Hematopoietic multipotent progenitor cell treated with erythropoietin and hydrocortisone succinate and interleukin-3 and kit ligand, for 6 days (in vitro differentiated cells): ENCODE results near the gene FRRS1L.
A peak's percentile ranks its signal among the peaks of the same experiment; 100 is the strongest.

Source experiments
- DNase-seq: peaks from one replicate; pipeline ENCODE4 v3.0.0-alpha.2; 2015

FRRS1L gene, protein sequence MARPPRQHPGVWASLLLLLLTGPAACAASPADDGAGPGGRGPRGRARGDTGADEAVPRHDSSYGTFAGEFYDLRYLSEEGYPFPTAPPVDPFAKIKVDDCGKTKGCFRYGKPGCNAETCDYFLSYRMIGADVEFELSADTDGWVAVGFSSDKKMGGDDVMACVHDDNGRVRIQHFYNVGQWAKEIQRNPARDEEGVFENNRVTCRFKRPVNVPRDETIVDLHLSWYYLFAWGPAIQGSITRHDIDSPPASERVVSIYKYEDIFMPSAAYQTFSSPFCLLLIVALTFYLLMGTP

DNA sequence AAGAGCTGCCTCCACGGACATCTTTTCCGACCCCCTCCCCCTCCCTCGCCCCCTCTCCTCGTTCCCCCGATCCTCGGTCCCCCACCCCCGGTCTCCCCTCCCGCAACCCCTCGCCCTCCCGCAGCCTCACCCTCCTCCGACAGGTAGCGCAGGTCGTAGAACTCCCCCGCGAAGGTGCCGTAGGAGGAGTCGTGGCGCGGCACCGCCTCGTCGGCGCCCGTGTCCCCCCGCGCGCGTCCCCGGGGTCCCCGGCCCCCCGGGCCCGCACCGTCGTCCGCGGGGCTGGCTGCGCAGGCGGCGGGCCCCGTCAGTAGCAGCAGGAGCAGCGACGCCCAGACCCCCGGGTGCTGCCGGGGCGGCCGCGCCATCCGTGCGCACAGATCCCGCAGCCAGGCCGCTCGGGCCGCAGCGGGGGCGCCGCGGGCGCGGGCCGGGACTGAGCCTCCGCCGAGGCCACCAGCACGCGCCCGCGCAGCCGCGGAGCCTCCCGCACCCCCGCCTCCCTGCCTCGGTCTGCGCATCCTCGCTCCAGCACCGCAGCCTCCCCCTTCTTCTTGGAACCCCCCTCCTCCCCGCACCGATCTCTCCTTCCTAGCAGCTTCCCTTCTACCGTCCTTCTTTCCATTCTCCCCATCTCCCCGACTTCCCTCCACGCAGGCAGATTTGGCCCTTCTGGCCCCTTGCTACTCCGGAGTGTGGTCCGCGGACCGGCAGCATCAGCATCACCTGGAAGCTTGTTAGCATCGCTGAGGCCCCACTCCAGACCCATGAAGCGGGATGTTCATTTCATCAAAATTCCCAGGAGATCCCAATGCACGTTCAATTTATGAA lies at the start of gene FRRS1L:
Gene FRRS1L, minus strand, starts transcription at position 479 of the 831 bp plus-strand sequence. Its CDS starts 111 bp downstream, at position 368.
- DNase-seq, result no peak

DNA sequence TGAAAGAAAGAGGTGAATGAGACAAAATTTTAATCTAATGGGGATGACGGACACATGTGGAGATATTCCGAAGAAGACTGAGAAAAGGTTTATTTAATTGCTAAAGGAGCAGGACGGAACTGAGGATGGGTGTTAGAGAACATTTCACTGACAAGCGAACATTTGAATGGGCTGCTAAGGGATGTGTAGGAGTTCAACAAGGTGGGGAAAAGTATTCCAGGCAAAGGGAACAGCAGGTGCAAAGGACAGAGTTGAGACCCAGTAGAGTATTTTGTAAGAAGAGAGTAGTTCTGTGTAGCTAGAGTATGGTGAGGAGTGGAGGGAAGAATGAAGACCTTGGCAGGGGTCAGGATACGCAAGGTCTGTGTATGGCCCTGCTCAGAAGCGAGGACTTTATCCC lies 47.4 kb upstream of the FRRS1L start:
- DNase-seq, result no peak

DNA sequence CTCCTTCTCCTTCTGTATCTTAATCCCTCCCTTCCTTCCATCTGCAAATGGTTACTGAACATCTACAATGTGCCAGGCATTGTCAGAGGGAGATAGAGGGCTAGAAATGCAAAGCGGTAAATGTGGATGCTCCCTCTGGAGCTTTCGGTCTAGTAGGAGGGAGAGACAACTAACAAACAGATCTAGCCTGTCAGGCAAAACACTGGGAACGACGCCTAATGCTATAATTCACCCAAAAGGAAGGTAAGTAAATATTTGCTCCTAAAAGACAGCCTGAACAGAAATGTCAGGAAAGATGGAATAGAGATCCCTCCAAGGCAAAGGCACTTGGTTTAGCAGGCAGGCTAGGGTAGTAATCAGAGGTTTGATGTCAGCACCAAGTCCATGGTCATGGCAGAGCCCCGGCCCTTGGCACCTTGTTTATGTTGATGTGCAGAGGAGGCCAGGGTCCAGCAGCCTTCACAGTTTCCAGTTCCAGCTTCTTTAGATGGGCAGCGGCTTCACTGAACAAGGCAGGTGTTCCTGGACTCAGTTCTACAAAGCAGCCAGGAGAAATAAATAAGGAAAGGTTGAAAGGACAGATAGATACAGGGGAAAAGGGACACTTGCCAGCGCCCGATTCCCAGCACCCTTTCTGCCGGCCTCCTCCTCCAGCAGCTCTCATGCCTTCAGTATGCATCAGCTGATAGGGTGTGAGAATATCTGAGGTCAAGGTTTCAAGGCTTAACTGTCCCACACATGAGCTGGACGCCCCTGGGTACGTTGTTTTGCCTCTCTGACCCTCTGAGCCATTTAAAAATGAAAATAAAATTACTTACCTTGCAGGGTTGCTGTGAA lies 46.5 kb upstream of the FRRS1L start:
- DNase-seq, result no peak

DNA sequence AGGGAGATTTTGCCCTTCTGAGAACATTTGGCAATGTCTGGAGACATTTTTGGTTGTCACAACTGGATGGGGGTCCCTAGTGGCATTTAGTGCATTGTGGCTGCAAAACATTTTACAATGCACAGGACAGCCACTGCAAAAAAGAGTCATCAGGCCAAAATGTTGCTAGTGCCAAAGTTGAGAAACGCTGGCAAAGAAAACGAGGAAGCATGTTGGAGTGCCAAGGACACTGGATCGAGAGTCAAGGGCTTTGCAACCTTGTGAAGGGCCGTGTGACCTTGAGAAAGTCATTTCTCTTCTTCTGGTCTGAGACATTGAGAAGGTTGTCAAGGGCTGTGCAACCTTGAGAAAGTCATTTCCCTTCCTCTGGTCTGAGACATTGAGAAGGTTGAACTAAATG lies 45.7 kb upstream of the FRRS1L start:
- DNase-seq, result no peak

DNA sequence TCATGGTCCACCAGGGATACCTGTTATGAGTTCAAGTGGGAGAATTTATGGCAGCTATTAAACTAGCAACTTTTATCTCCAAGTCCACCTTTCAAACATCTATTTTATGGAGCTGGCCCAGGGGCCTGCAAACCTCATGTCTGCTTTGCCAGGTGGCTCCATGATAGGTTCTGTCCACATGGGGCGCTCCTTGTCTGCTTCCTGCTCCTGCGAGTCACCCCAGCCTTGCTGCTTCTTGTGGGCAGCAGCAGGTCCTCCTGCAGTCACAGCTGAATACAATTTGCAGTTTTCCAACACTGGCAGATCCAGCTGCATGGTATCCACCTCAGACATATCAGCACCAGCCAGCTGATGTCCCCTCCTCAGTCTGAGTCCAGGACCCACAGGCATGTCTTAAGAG lies 39.6 kb upstream of the FRRS1L start:
- DNase-seq, result peak; percentile 7

DNA sequence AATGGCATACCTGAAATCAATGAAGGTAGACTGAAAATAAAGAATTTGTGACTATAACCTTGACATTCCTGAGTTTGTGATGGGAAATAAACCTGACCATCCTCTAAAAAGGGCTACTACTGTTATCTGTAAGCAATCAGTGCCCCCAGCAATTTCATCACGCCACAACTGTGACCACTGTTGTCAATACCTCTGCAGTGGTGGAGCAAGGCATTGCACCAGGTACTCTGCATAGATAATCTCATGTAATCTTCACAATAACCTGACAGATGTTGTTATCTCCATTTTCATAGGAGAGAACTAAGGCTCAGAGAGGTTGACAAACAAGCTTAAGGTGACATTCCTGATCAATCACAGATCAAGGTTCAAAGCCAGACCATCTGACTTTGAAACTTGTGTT lies 38.5 kb upstream of the FRRS1L start:
- no peak for DNase-seq

DNA sequence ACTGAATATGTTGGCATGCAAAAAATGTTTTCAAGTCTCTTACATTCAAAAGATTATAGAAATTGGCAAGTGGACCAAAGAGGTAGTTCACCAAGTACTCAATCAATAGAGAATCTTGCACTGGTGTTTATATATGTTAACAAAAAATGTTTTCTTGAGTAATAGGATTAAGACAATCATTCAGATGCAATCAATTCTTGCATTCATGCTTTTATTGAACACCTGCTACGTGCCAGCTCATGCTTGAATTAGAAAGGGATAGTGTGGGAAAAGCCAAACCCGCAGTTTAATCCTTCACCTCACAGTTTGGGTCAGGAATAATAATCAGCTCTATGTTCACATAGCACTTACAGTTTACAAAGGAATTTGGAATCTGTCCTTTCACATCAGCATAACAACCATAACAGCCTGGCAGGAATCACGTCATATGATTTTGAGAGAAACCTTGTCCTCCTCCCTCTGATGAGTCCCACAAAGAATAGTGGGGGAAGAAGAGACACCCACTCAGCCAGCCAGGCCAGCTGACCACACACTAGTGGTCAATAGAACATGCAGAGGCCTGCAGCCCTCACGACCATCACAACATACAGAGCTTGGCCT lies 36.8 kb upstream of the FRRS1L start:
- DNase-seq, result no peak

DNA sequence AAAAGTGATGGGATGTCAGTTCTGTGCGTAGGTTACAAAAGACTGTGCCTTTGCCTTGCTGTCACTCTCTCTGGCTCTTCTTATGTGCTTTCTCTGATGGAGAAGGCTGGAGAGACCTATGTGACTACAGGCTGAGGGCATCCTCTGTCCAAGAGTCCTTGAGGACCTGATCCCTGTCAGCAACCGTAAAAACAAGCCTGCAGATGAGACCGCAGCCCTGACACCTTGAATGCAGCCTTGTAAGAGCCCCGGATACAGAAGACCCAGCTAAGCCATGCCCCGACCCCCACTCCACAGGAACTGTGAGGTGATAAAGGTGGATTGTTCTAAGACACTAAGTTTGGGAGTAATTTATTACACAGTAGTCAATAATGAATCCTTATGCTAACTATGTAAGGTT lies 32.6 kb upstream of the FRRS1L start:
- no peak for DNase-seq

DNA sequence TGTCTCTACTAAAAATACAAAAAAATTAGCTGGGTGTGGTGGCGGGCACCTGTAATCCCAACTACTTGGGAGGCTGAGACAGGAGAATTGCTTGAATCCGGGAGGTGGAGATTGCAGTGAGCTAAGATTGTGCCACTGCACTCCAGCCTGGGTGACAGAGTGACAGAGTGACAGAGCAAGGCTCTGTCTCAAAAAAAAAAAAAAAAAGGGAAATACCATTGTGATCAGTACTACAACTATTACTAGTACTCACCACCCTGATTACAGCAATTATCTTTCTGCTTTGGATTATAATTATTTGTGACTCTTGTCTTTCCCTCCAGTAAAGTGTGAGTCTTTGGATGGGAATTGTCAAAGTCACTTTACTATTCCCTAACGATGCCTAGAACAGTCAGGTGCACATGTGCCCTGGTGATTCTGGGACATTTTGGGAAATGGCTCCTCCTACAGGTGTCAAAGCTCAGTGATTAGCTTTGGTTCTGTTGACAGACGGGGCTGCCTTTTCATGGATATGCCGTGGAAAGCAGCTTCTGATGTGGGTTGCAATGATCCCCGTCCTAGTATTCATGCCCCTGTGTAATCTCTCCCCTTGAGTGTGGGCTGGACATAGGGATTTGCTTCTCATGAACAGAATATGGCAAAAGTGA lies 31.8 kb upstream of the FRRS1L start:
- DNase-seq, result peak; percentile 54

DNA sequence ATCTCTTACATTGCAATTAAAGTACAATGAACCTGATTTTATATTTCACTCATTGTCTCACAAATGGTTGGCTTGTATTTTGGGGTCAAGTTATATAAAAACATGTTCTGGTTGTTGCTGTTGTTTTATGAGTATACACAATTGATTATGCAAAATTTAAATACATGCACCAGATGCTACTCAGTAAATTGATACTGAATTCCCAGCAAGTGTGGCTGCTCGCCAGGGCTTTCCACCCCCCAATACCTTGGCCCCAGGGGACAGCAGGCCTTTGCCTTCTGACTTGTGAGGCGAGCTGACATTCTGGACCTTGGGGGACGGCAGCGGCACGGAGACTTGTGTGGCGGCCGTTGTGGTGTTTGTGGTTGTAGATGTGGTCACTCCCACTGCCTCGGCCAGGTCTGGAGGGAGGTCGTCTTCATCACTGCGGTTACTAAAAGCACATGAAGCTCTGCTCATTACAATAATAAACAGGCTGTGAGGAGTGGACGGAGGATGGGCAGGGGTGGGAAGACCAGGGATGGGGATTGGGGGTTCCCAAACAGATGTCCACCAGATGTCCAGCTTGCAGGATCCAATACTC lies 27.0 kb upstream of the FRRS1L start:
- no peak for DNase-seq

DNA sequence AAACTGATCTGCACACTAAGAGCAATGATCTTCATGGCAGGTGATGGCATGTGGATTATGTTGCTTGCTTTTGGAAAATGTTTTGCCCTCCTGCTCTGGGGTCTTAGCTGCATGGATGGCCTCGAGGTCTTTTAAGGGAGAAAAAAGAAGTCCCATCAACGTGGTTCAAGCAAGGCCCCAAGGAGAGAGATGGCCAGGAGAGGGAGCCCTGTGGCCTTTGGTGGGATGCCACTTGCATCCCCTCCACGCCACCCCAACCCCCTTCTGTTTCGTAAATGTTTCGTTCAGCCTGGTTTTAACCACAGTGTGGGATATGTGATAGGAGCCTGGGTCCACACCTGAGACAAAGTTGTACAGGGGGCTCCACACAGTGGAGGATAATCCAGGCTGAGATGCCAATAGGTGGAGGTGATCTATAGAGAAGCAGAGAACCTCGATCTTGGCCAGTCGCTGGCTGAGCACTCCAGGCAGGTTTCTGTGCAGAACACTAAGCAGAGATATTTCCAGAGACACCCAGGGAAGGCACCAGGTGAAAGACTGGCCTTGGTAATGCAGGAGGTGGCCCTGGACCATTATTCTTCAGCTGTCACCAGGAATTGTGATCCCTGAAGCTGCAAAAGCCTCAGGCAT lies 25.8 kb upstream of the FRRS1L start:
- peak; percentile 13 for DNase-seq

DNA sequence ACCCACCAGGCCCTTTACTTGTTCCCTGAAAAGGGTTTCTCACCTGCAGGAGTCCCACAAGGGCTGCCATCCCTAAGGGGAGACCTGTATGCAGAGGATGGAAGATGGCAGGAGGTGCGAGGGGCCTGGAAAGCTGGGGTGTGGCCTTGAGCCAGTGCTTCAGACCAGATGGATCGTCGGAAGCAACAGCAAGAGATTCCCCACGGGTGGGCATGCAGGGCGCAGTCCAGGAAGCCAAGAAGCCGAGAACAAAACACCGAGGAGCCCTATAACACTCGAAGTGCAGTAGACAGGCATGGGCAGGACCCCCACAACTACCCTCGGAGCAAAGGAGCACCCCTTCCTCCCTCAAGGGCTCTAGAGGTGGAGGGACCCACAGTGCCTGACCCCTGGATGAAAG lies 24.7 kb upstream of the FRRS1L start:
- DNase-seq, result no peak

DNA sequence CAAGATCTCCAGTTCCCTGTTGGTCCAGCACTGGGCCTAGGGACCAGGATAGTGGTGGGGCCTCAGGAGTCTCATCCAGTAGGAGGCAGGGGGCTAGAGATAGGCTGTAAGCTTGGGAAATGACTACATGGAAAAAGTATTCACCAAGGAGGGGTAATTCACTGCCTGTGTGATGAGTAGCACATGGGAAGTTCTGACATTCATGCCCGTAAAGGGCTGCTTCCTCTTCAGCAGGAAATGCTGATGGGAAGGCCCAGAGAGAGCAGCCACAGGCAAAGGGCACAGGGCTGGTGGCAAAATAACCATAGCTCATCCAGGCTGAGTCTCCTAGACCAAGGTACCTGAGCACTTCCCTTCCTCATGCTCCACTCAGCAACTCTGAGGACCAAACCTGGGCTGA lies 23.1 kb upstream of the FRRS1L start:
- DNase-seq, result no peak

DNA sequence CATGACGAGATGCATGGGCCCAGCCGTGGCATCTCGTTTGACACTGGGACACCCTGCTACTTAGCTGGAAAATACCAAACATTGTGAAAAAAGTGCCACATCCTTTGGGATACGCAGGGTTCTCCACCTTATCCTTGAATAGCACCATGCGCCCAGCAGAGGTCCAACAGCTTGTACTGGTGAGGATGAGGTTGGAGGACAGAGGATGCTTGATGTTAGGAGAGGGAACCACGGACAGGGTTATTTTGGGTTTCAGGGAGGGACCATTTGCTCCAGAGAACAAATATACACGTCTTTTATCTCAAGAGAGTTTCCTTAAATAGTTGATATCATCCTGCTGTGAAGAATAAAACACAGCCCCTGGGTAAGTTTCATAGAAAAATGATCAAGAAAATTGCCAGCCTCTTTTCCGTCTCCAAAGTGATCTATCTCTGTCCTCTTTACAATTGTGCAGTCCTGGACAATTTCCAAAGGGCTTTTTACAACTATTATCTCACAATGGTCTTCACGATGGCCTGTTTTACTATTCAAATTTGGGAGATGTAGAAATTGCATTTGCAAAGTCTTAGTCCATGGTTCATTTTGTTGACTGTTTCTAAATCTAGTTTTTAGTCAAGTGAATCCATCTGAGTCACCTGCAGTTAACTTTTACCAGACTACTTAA lies 19.9 kb upstream of the FRRS1L start:
- no peak for DNase-seq

DNA sequence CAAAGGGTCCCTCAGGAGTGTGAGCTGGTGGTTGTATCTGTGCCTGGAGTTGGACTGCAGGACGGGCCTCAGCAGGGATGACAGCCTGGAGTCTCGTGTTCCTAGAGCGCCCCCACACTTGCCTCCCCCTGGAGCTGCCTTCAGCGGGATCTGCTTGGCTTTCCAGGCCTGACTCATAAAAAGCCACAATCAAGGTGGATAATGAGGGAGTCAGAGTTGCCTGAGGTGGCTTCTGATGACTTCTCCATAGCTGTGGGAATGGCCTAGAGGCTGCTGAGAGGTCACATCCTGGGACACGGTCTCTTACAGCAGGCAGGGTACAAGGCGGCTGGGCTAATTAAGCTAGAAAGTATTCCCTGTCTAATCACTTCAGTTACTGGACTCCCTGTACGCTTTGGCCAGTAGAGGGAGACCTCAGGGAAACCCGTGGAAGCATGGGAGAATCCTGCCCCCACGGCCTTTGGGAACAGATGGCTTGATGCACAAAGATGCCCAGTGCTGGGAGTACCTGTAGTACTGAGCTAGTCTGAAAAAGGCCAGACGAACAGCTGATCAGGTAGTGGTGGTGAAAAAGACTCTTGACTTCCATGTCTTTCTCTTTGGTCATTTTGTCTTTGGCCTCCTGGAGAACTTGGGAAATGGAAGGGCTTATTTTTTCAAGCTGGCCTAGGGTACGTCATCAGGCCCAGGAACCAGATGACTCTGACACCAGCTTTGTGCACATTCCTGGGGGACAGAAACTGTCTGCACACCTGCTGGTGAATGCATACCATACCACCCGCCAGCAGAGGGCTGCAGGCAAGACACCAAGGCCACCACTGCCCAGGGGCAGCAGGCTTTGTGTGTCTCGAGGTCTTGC lies 16.1 kb upstream of the FRRS1L start:
- peak; percentile 57 for DNase-seq

DNA sequence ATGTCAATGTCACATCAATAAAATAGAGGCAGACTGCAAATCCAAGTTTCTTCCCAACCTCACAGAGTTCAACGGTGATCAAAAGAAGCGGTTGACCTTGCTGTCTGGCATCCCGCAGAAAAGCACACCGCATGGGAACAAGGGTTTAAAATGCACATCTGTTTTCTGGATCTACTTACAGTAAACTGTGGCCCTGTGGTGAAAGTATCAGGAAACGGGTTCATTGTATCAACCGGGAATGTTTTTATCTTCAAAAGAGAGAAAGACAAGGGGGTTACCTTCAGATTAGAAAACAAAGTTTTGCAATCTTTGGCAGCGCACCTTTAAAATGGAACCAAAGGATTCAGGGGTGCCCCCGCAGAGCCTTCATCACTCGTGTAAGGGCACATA lies 15.5 kb upstream of the FRRS1L start:
- DNase-seq, result no peak

DNA sequence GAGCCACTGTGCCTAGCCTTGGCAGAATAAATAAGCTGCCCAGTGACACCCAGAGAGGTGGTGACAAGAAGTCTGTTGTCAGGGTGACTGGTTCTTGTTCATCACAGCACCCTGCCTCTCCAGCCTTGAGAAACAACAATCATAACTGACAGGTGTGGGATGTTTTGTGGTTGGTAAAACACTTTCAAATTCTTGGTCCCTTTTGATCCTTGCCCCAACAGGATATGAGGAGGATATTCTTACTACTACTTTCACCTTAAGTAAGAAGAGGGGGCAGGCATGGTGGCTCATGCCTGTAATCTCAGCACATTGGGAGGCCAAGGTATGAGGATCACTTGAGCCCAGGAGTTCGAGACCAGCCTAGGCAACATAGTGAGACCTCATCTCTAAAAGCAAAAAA lies 14.2 kb upstream of the FRRS1L start:
- no peak for DNase-seq

DNA sequence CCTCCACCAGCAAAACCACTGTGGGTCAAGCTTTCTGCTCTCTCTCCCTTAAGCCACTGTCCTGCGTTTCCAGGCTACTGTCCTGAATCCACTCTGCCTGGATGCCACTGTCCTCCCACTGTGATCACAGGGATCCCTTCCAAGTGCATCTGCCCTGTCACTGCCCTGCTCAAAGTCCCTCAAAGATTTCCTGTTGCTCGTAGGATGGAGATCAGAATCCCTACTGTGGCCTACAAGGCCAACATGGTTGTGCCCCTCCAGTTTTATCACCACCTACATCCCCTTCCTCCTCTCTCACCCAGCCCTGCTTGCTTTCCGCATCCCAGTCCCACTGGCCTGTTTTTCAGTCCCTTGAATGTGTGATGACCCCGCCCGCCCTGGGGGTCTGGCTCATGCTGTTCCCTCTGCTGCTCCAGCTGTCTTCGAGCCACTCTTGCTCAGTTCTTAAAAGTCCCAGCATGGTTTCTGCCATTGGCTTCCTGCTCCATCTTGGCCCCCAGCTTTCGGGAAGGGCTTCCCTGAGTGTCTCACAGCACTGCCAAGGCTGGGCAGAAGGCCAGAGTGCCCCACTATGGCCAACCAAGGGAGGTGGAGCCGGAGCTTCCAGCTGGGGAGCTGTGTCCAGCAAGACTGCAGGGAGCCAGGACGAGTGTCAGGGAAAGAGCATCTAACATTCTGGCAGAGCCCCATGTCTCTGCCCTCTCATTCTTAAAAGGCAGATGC lies 12.9 kb upstream of the FRRS1L start:
- DNase-seq, result no peak

DNA sequence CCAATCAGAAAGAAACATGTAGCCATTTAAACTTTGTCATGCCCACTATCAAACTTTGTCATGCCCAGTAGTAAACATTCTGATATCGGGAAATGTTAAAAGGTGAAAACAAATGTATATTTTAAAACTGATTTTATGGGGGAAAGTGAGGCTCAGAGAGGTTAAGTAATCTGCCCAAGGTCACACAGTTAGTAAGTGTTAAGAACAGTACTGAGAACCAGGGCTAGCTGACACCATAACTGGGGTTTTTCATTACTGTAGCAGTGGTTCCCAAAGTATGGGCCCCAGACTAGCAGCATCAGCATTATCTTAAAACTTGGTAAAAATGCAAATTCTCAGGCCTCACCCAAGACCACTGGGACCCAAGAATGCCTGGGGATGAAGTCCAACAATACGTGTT lies 9.9 kb upstream of the FRRS1L start:
- DNase-seq, result no peak
